HG03108 (cell line): ENCODE results near the gene MYCN.
"Not testable (repeated sequence)": the region's sequence is repeated elsewhere in the genome, so short reads cannot be mapped to it uniquely, and the experiment has no call there.

ENCODE experiments used
- ATAC-seq: cut with Tn5 transposase; IDR thresholded peaks from one replicate; pipeline ENCODE4 v1.9.1; 2021; ENCODE audit warnings: moderate library complexity; ENCODE audit not compliant: unreplicated experiment

Gene MYCN

GRCh38 chr2:15942711-15943345 is 2.5 kb downstream of the MYCN start:
- ATAC-seq, result no peak

GRCh38 chr2:15943378-15944280 is 3.3 kb downstream of the MYCN start:
- ATAC-seq, result no peak

- no peak for ATAC-seq
Observed at GRCh38 chr2:15944325-15945017, 4.1 kb downstream of the MYCN start.

GRCh38 chr2:15945909-15946705 is 5.8 kb downstream of the MYCN start:
- no peak for ATAC-seq

GRCh38 chr2:15946983-15947382 is 6.6 kb downstream of the MYCN start:
- no peak for ATAC-seq

- no peak for ATAC-seq
Observed at GRCh38 chr2:15947431-15947830, 7.1 kb downstream of the MYCN start.

GRCh38 chr2:15948704-15948957 is 8.3 kb downstream of the MYCN start:
- ATAC-seq, result no peak

GRCh38 chr2:15949126-15949525 is 8.8 kb downstream of the MYCN start:
- ATAC-seq, result no peak

- ATAC-seq, result no peak
Observed at GRCh38 chr2:15949551-15949950, 9.2 kb downstream of the MYCN start.

- ATAC-seq, result no peak
Observed at GRCh38 chr2:15950088-15950952, 10.0 kb downstream of the MYCN start.

- not testable (repeated sequence) for ATAC-seq
Observed at GRCh38 chr2:15951936-15952335, 11.6 kb downstream of the MYCN start.

GRCh38 chr2:15952451-15953146 is 12.2 kb downstream of the MYCN start:
- ATAC-seq, result no peak

GRCh38 chr2:15953147-15953630 is 12.8 kb downstream of the MYCN start:
- ATAC-seq, result no peak

GRCh38 chr2:15953891-15954680 is 13.7 kb downstream of the MYCN start:
- ATAC-seq, result no peak

- ATAC-seq, result no peak
Observed at GRCh38 chr2:15954761-15955160, 14.4 kb downstream of the MYCN start.

GRCh38 chr2:15955232-15955988 is 15.1 kb downstream of the MYCN start:
- ATAC-seq, result no peak

GRCh38 chr2:15956230-15956629 is 15.9 kb downstream of the MYCN start:
- no peak for ATAC-seq
